SK-N-SH (cell line): Measurements from ENCODE around the gene LRRC2.

Experiments used
- EP300 ChIP-seq, 2 experiments: IDR thresholded peaks; 2 replicates each; pipeline versions ENCODE4 v1.4.0 to v1.6.1; 2012; ENCODE audit warnings: borderline replicate concordance in 1 of 2, low read depth in 1 of 2, low read length in 1 of 2
- POLR2AphosphoS5 ChIP-seq: IDR thresholded peaks from 2 replicates; pipeline ENCODE4 v1.6.1; 2012; ENCODE audit warnings: low read depth, low read length
- RFX5 ChIP-seq: IDR thresholded peaks from 2 replicates; pipeline ENCODE4 v1.6.1; 2012; ENCODE audit warnings: mild to moderate bottlenecking, improper control_type of control experiment, low read length
- TF ChIP-seq, protein P1 (sequence below): fragments of 200-600 bp; sonication (generic); IDR thresholded peaks from 2 replicates; pipeline ENCODE4 v1.6.1; 2017; ENCODE audit warnings: antibody characterized with exemption, mild to moderate bottlenecking, moderate library complexity
- TF ChIP-seq, protein P2 (sequence below): fragments of 150-350 bp; IDR thresholded peaks from 2 replicates; pipeline ENCODE4 v1.6.1; 2017; ENCODE audit warnings: antibody characterized with exemption, low read length, low read depth, borderline replicate concordance

GRCh38 chr3:46489875-46490274, 76.2 kb downstream of the LRRC2 start:
- TF ChIP-seq, protein P1, sequence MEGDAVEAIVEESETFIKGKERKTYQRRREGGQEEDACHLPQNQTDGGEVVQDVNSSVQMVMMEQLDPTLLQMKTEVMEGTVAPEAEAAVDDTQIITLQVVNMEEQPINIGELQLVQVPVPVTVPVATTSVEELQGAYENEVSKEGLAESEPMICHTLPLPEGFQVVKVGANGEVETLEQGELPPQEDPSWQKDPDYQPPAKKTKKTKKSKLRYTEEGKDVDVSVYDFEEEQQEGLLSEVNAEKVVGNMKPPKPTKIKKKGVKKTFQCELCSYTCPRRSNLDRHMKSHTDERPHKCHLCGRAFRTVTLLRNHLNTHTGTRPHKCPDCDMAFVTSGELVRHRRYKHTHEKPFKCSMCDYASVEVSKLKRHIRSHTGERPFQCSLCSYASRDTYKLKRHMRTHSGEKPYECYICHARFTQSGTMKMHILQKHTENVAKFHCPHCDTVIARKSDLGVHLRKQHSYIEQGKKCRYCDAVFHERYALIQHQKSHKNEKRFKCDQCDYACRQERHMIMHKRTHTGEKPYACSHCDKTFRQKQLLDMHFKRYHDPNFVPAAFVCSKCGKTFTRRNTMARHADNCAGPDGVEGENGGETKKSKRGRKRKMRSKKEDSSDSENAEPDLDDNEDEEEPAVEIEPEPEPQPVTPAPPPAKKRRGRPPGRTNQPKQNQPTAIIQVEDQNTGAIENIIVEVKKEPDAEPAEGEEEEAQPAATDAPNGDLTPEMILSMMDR, result no peak
- TF ChIP-seq EP300 (IDR thresholded peaks at IDR 0.05; ENCODE audit: borderline replicate concordance in 1 of 2, low read depth in 1 of 2, low read length in 1 of 2), result no peak
- no peak for TF ChIP-seq RFX5
- TF ChIP-seq POLR2AphosphoS5, result no peak
- TF ChIP-seq, protein P2, sequence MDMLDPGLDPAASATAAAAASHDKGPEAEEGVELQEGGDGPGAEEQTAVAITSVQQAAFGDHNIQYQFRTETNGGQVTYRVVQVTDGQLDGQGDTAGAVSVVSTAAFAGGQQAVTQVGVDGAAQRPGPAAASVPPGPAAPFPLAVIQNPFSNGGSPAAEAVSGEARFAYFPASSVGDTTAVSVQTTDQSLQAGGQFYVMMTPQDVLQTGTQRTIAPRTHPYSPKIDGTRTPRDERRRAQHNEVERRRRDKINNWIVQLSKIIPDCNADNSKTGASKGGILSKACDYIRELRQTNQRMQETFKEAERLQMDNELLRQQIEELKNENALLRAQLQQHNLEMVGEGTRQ, result no peak
